Transverse colon (tissue), 3 donors: ENCODE data around the gene GPM6B.

ENCODE experiments used
- EP300 ChIP-seq: sonication (generic); formaldehyde crosslinking; IDR thresholded peaks from one replicate; pipeline ENCODE4 v1.6.1; 2017; ENCODE audit warnings: antibody characterized with exemption, low read depth
- POLR2AphosphoS5 ChIP-seq, 3 donors: sonication (generic); formaldehyde crosslinking; IDR thresholded peaks; one replicate each; pipeline ENCODE4 v1.6.1; 2016; ENCODE audit warnings: antibody characterized with exemption in 3 of 3

- no peak for TF ChIP-seq POLR2AphosphoS5 (IDR thresholded peaks at IDR 0.05)
- no peak for TF ChIP-seq EP300
Observed at GRCh38 chrX:13857804-13858203, 40.9 kb upstream of the GPM6B start.
